HepG2 (cell line): Measurements from ENCODE around the gene SMIM36. TPM values are rescaled to one million over a fixed set of nuclear protein-coding genes. Genes with fewer than 3 reads are reported as not detected.

ENCODE experiments used
- ARID5B ChIP-seq: IDR thresholded peaks from 2 replicates; pipeline ENCODE4 v1.4.0; 2020; ENCODE audit warnings: mild to moderate bottlenecking, missing genetic modification reagents
- ATF7-NPFF ChIP-seq: sonication (generic); formaldehyde crosslinking; IDR thresholded peaks from 2 replicates; pipeline ENCODE4 v1.8.1; 2023; ENCODE audit warnings: mild to moderate bottlenecking, low read depth, missing genetic modification reagents, moderate library complexity
- HNRNPUL1 ChIP-seq: fragments of 200-400 bp; formaldehyde crosslinking; IDR thresholded peaks from 2 replicates; pipeline ENCODE4 v1.6.1; 2017; ENCODE audit warnings: low read depth, mild to moderate bottlenecking, low read length, moderate library complexity
- KLF16 ChIP-seq, 2 experiments: sonication (generic) in 1 of 2; formaldehyde crosslinking in 1 of 2; IDR thresholded peaks; 2 replicates each; pipeline versions ENCODE4 v1.6.1 to v1.8.0; 2016 to 2023; ENCODE audit warnings: missing genetic modification reagents in 2 of 2, missing compliant biosample characterization in 1 of 2
- PCBP1 ChIP-seq: fragments of 200-400 bp; formaldehyde crosslinking; IDR thresholded peaks from 2 replicates; pipeline ENCODE4 v1.6.1; 2017; ENCODE audit warnings: mild to moderate bottlenecking, low read depth, low read length, borderline replicate concordance
- polyA plus RNA-seq, 8 experiments: library from polyadenylated mRNA; depleted of rRNA in 3 of 8; stranded (reverse) in 7 of 8; unstranded in 1 of 8; fragments of >200 nt; fragmentation: Illumina TruSeq in 4 of 8; extraction: Trizol in 4 of 8; gene quantifications; 2 replicates each; pipeline versions ENCODE4 v1.2.1 to v1.2.3, GENCODE V29; 2011 to 2016; ENCODE audit warnings: low read depth in 4 of 8, missing spikeins in 1 of 8, mixed read lengths in 1 of 8; ENCODE audit not compliant: insufficient read depth in 1 of 8
- total RNA-seq, 5 experiments: library from RNA; depleted of rRNA; stranded (reverse); fragments of >200 nt; fragmentation: Illumina TruSeq; extraction: Trizol; gene quantifications; 2 replicates each; pipeline ENCODE4 v1.2.3, GENCODE V29; 2016; ENCODE audit warnings: low read depth in 1 of 5
- TF ChIP-seq, protein P1 (sequence below): sonication (generic); formaldehyde crosslinking; IDR thresholded peaks from 2 replicates; pipeline ENCODE4 v1.5.0; 2020; ENCODE audit warnings: mild to moderate bottlenecking, missing genetic modification reagents
- TF ChIP-seq, protein P2 (sequence below): sonication (generic); formaldehyde crosslinking; IDR thresholded peaks from 2 replicates; pipeline ENCODE4 v1.4.0; 2020; ENCODE audit warnings: mild to moderate bottlenecking, low read depth, missing genetic modification reagents
- TF ChIP-seq, protein P3 (sequence below): sonication (generic); formaldehyde crosslinking; IDR thresholded peaks from 2 replicates; pipeline ENCODE4 v1.4.0; 2020; ENCODE audit warnings: mild to moderate bottlenecking, missing genetic modification reagents

SMIM36 gene
- total and polyA plus RNA-seq, 2 of the 13 experiments (the other 11 are each of a cell fraction or from before 2014, with no cell fraction given), result not detected

DNA sequence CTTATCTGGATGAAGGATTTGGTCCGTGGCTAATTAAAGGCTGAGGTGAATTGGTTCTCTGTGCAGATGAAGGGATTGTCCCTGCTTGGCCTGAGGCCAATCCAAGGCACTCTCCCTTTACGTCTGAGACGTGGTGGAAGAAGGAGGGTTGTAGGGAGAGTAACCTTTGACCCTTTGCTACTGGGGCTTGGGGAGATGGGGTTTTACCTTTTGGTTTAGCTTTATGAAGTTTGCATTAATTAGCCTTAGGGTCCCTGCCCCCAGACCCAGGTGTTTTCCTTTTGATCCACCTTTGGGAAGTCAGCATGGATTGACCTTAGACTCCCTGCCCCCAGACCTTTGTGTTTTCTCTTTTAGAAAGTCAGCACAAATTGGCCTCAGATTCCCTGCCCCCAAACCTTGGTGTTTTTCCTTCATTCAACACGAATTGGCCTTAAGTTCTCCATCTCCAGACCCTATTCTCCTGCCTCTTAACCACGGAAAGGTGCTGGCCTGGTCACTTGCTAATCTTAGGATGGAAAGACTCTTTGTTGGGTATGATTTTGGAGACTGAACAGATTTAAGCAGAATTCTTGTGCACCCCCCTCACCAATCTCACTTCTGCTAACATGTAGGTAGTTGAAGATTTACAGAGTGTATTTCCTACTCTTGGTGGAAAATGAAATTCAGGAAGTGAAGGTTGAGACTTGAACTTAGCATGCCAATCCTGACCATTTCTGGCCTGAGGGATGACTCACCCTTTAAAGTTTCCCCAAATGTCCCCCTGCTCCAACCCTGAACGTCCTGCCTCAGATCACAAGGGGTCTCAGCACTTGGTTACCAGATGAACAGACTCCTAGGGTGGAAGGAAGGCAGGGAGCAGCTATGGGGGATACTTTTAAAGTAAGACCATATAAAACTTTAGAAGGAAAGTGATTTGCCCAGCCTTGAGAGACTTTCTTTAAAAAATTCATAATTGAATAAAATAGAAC lies 66.5 kb downstream of the SMIM36 start (continued):
- TF ChIP-seq, protein P1, sequence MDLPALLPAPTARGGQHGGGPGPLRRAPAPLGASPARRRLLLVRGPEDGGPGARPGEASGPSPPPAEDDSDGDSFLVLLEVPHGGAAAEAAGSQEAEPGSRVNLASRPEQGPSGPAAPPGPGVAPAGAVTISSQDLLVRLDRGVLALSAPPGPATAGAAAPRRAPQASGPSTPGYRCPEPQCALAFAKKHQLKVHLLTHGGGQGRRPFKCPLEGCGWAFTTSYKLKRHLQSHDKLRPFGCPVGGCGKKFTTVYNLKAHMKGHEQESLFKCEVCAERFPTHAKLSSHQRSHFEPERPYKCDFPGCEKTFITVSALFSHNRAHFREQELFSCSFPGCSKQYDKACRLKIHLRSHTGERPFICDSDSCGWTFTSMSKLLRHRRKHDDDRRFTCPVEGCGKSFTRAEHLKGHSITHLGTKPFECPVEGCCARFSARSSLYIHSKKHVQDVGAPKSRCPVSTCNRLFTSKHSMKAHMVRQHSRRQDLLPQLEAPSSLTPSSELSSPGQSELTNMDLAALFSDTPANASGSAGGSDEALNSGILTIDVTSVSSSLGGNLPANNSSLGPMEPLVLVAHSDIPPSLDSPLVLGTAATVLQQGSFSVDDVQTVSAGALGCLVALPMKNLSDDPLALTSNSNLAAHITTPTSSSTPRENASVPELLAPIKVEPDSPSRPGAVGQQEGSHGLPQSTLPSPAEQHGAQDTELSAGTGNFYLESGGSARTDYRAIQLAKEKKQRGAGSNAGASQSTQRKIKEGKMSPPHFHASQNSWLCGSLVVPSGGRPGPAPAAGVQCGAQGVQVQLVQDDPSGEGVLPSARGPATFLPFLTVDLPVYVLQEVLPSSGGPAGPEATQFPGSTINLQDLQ, result no peak
- TF ChIP-seq KLF16 (CRISPR knock-in tag; IDR thresholded peaks at IDR 0.05), result peak in 1 of 2 experiments; percentile 16; a peak in 1 of 4 replicates
- peak; percentile 86 for TF ChIP-seq ARID5B (CRISPR knock-in tag)
- TF ChIP-seq, protein P2, sequence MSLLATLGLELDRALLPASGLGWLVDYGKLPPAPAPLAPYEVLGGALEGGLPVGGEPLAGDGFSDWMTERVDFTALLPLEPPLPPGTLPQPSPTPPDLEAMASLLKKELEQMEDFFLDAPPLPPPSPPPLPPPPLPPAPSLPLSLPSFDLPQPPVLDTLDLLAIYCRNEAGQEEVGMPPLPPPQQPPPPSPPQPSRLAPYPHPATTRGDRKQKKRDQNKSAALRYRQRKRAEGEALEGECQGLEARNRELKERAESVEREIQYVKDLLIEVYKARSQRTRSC, result 0 out of 2 replicates have a peak, but pooled peaks have one; percentile 14
- 0 out of 2 replicates have a peak, but pooled peaks have one; percentile 41 for TF ChIP-seq HNRNPUL1
- TF ChIP-seq, protein P3, sequence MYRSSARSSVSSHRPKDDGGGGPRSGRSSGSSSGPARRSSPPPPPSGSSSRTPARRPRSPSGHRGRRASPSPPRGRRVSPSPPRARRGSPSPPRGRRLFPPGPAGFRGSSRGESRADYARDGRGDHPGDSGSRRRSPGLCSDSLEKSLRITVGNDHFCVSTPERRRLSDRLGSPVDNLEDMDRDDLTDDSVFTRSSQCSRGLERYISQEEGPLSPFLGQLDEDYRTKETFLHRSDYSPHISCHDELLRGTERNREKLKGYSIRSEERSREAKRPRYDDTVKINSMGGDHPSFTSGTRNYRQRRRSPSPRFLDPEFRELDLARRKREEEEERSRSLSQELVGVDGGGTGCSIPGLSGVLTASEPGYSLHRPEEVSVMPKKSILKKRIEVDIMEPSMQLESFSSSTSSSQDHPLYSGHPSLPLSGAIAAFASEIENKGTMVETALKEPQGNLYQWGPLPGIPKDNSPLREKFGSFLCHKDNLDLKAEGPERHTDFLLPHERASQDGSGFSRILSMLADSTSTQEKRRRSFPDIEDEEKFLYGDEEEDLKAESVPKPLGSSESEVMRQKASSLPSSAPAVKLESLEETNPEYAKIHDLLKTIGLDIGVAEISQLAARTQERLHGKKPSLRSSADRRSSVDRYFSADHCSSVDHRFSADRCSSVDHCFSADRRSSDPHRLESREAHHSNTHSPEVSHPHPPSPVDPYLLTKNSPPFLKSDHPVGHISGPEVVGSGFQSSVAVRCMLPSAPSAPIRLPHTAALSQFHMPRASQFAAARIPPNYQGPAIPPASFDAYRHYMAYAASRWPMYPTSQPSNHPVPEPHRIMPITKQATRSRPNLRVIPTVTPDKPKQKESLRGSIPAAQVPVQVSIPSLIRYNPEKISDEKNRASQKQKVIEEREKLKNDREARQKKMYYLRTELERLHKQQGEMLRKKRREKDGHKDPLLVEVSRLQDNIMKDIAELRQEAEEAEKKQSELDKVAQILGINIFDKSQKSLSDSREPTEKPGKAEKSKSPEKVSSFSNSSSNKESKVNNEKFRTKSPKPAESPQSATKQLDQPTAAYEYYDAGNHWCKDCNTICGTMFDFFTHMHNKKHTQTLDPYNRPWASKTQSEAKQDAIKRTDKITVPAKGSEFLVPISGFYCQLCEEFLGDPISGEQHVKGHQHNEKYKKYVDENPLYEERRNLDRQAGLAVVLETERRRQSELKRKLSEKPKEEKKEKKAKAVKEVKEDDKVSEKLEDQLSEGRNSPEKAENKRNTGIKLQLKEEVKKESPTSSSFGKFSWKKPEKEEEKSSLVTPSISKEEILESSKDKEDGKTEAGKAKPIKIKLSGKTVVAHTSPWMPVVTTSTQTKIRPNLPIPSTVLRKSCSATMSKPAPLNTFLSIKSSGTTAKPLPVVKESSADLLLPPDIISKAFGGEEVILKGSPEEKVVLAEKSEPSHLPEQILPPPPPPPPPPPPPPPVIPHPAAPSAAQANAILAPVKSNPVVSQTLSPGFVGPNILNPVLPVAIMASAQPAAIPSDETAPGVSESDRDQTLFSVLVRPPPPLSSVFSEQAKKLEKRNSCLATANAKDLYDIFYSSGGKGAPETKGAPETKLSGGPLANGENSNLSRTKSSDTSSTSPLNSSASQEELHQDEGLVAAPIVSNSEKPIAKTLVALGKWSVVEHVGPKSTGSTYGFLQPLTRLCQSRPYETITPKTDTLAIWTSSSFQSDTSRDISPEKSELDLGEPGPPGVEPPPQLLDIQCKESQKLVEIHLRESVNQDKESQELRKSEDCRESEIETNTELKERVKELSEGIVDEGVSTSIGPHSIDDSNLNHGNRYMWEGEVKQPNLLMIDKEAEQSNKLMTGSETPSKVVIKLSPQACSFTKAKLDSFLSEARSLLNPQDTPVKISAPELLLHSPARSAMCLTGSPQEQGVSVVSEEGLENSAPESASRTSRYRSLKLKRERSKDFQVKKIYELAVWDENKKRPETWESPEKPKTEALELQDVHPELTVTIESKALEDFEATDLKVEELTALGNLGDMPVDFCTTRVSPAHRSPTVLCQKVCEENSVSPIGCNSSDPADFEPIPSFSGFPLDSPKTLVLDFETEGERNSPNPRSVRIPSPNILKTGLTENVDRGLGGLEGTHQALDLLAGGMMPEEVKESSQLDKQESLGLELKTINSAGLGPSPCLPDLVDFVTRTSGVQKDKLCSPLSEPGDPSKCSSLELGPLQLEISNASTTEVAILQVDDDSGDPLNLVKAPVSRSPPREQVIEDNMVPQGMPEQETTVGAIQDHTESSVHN (CRISPR knock-in tag), result no peak
- no peak for TF ChIP-seq ATF7-NPFF (CRISPR knock-in tag)
- TF ChIP-seq PCBP1, result no peak
